Right cardiac atrium (tissue), 5 donors: Measurements from ENCODE around the gene ADAMTSL1. TPM values are rescaled to one million over a fixed set of nuclear protein-coding genes. Genes with fewer than 3 reads are reported as not detected.
A peak's percentile ranks its signal among the peaks of the same experiment; 100 is the strongest.
"Not testable (repeated sequence)": the region's sequence is repeated elsewhere in the genome, so short reads cannot be mapped to it uniquely, and the experiment has no call there.

ENCODE experiments used
- ATAC-seq, 2 donors: fragments of 200-7000 bp; cut with Tn5 transposase; one replicate each; pipeline versions ENCODE4 v1.8.0 to v1.9.1; 2020; ENCODE audit warnings: moderate library complexity in 2 of 2, mild to moderate bottlenecking in 1 of 2
- DNase-seq, 3 donors: peaks; one replicate each; pipeline ENCODE4 v3.0.0-alpha.2; 2020
- H3K27ac ChIP-seq: one replicate; pipeline ENCODE4 v1.5.1; 2013; ENCODE audit warnings: mild to moderate bottlenecking, low read length, control low read depth, moderate library complexity
- H3K27me3 ChIP-seq: one replicate; pipeline ENCODE4 v1.6.1; 2013; ENCODE audit not compliant: control insufficient read depth, insufficient read depth
- H3K4me1 ChIP-seq: one replicate; pipeline ENCODE4 v1.6.1; 2013; ENCODE audit warnings: low read length; ENCODE audit not compliant: control insufficient read depth, insufficient read depth
- H3K4me3 ChIP-seq: one replicate; pipeline ENCODE4 v1.5.1; 2013; ENCODE audit warnings: low read length, control low read depth
- H3K9me3 ChIP-seq: one replicate; pipeline ENCODE4 v1.6.1; 2013; ENCODE audit warnings: low read length; ENCODE audit not compliant: control insufficient read depth
- WGBS: extraction: QIAGEN DNeasy Blood & Tissue Kit; methylation state at CpG from one replicate; pipeline ENCODE4 v1.1.7; 2013; 5-methylcytosine and 5-hydroxymethylcytosine counted together
- intact Hi-C, 4 donors: fragments of 100-400 bp; cut with DNase I; formaldehyde crosslinking; loops; one replicate each; pipeline versions ENCODE4 v1.11.0 to v1.14.0; 2022 to 2023
- polyA plus RNA-seq: library from polyadenylated mRNA; stranded (reverse); fragments of 200-250 nt; gene quantifications from one replicate; pipeline ENCODE4 v1.2.3, GENCODE V29; 2013
- total RNA-seq, 4 donors: library from RNA; stranded (reverse); fragmentation: NEBNext Ultra II Directional; extraction: Animal tissue kit (Norgen Biotek cat#: 25700); gene quantifications; one replicate each; pipeline ENCODE4 v1.2.1, GENCODE V29; 2021
- donor health status: healthy with polysubstance abuse.
- donor health status: DM: no; HTN: yes; CAD: no.
- donor health status: DM: no; HTN: no; CAD: no.
- donor health status: DM: no; HTN: yes; CAD: no; lungs with severe emphysema.
- donor health status: DM: yes; HTN: yes; CAD: no.

Gene ADAMTSL1
- total and polyA plus RNA-seq, 5 donors = 1.2 to 5.0 (median 3.0) TPM

DNA sequence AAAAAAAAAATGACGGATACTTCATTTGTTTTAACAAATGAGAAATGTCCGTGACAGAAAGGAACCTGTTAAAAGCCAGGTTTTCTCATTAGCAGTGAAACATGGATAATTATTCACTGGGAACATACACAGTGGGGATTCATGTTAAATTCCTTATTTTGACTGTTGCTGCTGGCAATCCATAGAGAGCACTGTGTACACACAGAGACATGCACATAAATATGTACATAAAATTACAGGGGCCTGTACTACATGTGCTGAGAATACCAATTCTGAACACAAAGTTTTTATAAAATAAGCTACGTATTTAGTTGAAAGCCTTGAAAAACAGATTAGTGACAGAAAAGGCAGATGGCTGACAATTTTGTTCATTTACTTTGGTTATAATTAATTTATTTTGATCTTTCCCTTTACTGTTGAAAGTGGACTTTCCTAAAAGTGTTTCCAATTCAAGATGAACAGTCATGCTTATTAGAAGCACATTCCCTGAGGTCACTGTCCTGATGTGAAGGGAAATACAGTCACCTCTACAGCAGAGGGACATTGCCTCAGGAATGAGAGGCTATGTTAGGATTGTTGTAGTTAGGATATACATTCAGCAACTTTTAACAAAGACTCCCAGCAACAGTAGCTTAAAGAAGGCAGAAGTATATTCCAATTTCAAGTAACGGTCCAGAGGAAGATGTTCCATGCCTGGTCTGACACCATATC lies 392.3 kb downstream of the ADAMTSL1 start:
- 90% methylated on average over 4 of the region's 4 CpGs for WGBS

DNA sequence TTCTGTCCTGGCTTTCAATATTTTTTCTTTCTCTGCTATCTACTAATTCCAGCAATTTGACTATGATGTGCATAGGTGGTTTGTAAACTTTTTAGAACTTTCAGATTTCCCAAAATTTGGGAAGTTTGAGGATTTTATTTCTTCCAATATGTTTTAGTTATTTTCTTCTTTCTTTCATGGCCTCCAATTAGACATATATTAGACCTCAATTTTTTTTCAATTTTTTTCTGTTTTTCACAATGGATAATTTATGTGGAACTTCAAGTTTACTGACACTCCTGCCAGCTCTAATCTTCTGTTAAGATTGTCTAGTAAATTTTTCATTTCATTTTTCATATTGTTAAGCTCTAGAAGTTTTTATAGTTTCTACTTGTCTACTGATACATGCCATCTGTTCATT lies 395.8 kb downstream of the ADAMTSL1 start:
- H3K9me3 ChIP-seq = no peaks in the 10 kb centered on the region
- intact Hi-C loops = loop anchor here in 1 of 4 donors (10.0 kb wide), 1 partner anchor 105 kb away; no protein-coding TSS in a partner anchor
- no peaks in the 10 kb centered on the region for H3K27me3 ChIP-seq
- H3K4me1 ChIP-seq = no peaks in the 10 kb centered on the region
- H3K4me3 ChIP-seq = no peak overlapping the region
- no peak for DNase-seq
- no peak overlapping the region for H3K27ac ChIP-seq
- ATAC-seq = no peak

More for the DNA sequence above, 392.3 kb downstream of the ADAMTSL1 start:
- ATAC-seq = no peak
- Histone ChIP-seq H3K4me3 (no peak overlapping the region), H3K27ac (no peak overlapping the region), H3K9me3 (no peaks in the 10 kb centered on the region), H3K27me3 (no peaks in the 10 kb centered on the region), H3K4me1 (peaks cover 2% of the 10 kb centered on the region)
- intact Hi-C loops = loop anchor here in 1 of 4 donors (10.0 kb wide), 1 partner anchor 109 kb away; no protein-coding TSS in a partner anchor
- no peak for DNase-seq

DNA sequence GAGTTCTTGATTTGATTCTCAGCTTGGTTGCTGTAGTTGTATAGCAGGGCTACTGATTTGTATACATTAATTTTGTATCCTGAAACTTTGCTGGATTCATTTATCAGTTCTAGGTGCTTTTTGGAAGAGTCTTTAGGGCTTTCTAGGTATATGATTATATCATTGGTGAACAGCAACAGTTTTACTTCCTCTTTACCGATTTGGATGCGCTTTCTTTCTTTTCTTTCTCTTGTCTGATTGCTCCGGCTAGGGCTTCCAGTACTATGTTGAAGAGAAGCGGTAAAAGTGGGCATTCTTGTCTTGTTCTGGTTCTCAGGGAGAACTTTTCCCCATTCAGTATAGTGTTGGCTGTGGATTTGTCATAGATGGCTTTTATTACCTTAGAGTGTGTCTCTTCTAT lies 400.1 kb downstream of the ADAMTSL1 start:
- Histone ChIP-seq H3K27ac (no peak overlapping the region), H3K27me3 (no peaks in the 10 kb centered on the region), H3K4me3 (no peak overlapping the region), H3K9me3 (no peaks in the 10 kb centered on the region), H3K4me1 (no peaks in the 10 kb centered on the region)
- 95% methylated on average over 4 of the region's 4 CpGs for WGBS
- intact Hi-C loops = no loop called here
- DNase-seq = no peak
- ATAC-seq = no peak

DNA sequence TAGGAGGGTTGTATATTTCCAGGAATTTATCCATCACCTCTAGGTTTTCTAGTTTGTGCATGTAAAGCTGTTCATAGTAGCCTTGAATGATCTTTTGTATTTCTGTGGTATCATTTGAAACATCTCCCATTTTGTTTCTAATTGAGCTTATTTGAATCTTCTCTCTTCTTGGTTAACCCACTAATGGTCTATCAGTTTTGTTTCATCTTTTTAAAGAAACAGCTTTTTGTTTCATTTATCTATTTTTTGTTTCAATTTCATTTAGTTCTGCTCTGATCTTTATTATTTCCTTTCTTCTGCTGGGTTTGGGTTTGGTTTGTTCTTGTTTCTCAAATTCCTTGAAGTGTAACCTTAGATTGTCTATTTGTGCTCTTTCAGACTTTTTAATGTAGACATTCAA lies 401.0 kb downstream of the ADAMTSL1 start:
- H3K27me3 ChIP-seq, DNase-seq, H3K9me3 ChIP-seq, intact Hi-C loops, ATAC-seq, H3K4me1 ChIP-seq, H3K27ac ChIP-seq, H3K4me3 ChIP-seq: not testable (repeated sequence)

DNA sequence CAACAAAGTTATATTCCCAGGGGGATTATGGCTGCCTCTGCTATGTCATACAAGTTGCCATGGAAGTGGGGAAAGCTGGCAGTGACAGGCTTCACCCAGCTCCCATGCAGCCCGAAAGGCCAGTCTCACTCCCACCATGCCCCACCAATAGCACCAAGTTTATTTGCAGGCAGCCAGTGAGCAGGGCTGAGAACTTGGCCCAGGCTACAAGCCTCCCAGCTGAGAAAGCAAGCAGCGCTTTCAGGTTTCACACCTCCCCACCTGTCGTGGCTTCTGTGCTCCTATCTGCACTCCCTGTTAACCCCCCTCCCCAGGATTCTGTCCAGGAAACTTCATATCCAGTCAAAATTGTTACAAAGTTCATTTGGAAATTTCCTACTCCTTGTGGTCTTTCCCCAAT lies 404.0 kb downstream of the ADAMTSL1 start:
- ATAC-seq (no peak), DNase-seq (no peak)
- intact Hi-C loops = no loop called here
- Histone ChIP-seq H3K4me1 (no peaks in the 10 kb centered on the region), H3K4me3 (no peak overlapping the region), H3K27me3 (no peaks in the 10 kb centered on the region), H3K27ac (no peak overlapping the region), H3K9me3 (no peaks in the 10 kb centered on the region)
- WGBS = 91% methylated on average over 3 of the region's 3 CpGs

DNA sequence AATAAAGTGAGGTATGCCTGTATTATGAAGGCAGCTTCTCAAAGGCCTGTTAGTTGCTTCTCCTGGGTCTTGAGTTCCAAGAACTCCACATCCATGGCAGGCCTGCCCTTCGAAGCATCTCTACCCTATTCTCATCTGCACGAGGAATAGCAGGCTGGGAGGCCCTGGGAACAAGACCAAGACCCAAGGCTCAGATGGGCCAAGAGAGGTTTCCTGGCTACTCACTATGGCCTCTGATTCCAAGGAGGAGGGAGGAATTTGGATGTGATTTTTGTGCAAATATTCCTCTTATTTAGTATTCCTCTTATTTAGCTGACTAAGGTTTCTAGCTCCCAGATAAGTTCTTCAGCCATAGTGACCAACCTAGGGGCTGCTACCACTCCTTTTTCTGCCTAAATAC lies 407.8 kb downstream of the ADAMTSL1 start:
- no peak overlapping the region for H3K27ac ChIP-seq
- peak in 1 of 2 donors; percentile 76 for ATAC-seq
- H3K4me3 ChIP-seq = no peak overlapping the region
- H3K4me1 ChIP-seq = no peaks in the 10 kb centered on the region
- no peaks in the 10 kb centered on the region for H3K27me3 ChIP-seq
- WGBS = 58% methylated on average over 2 of the region's 2 CpGs
- no peak for DNase-seq
- no peaks in the 10 kb centered on the region for H3K9me3 ChIP-seq
- intact Hi-C loops = no loop called here

DNA sequence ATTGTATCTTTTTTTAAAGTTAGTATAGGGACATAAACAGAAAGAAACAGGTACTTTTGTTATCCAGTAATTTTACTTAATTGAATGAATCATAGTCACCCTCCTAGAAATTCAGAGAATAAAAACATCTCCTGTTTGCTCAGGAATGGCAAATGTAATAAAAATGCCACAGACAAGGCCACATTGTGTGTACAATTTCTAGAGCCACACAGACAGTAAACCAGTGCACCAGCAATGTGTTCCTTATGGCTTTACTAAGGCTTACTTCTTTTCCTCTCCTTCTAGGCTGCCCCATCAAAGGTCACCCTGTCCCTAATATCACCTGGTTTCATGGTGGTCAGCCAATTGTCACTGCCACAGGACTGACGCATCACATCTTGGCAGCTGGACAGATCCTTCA lies 413.6 kb downstream of the ADAMTSL1 start:
- intact Hi-C loops = no loop called here
- Histone ChIP-seq H3K4me3 (no peak overlapping the region), H3K27ac (no peak overlapping the region), H3K27me3 (no peaks in the 10 kb centered on the region), H3K9me3 (no peaks in the 10 kb centered on the region), H3K4me1 (no peaks in the 10 kb centered on the region)
- 94% methylated on average over 1 of the region's 1 CpG for WGBS
- DNase-seq = no peak
- ATAC-seq = no peak

DNA sequence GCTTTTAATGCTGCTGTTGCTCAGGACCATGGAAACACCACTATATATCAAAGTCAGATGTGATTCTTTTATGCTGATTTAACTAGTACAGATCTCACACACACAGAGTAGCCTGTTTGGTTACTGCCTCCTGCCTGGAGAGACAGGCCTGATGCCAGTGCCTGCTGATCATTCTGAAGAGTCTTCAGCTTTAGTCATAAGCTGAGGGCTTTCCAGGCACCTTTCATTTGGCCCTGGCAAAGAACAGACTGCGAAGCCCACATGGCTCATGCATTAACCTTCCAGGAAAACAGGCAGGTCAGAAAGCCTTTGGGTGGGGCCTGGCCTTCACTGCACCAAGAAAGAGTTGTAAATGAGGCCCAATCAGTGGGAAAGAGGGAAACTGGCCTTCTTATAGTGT lies 414.3 kb downstream of the ADAMTSL1 start:
- intact Hi-C loops = no loop called here
- ATAC-seq = no peak
- no peak for DNase-seq

DNA sequence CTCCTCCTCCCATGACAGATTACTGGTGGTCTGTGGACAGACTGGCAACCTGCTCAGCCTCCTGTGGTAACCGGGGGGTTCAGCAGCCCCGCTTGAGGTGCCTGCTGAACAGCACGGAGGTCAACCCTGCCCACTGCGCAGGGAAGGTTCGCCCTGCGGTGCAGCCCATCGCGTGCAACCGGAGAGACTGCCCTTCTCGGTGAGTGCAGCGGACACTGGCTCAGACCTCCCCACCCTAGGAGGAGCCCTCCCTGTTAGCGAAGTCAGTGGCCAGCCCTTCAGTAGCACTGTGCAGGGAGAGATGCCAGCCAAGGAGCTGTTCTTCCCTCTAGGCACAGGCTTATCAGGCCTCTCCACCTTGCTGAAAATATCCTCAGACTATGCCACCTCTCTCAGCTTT lies 415.6 kb downstream of the ADAMTSL1 start:
- no peaks in the 10 kb centered on the region for H3K9me3 ChIP-seq
- H3K27ac ChIP-seq = no peak overlapping the region
- no peaks in the 10 kb centered on the region for H3K27me3 ChIP-seq
- no peak overlapping the region for H3K4me3 ChIP-seq
- H3K4me1 ChIP-seq = no peaks in the 10 kb centered on the region
- DNase-seq (no peak), ATAC-seq (no peak)
- intact Hi-C loops = no loop called here
- 94% methylated on average over 12 of the region's 12 CpGs for WGBS

More for the DNA sequence above, 414.3 kb downstream of the ADAMTSL1 start:
- Histone ChIP-seq H3K27me3 (no peaks in the 10 kb centered on the region), H3K4me1 (no peaks in the 10 kb centered on the region), H3K27ac (no peak overlapping the region), H3K4me3 (no peak overlapping the region), H3K9me3 (no peaks in the 10 kb centered on the region)
- WGBS = 82% methylated on average over 1 of the region's 1 CpG

DNA sequence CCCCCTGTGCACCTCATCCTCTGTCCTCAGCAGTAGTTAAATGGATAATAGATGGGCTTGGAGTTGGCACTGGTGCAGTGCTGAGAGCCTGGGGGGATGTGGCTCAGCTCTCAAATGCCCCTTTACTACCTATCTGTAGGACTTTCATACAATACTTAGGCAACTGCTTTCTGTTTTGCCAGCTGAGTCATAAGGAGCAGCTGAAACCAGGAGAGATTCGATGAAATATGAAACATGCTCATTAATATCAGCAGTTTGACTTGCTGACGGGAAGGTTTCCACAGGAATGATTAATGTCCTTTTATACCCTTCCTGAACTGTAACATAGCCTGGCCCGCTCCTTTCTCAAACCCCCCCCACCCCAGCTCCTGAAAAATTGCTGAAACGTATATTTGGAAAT lies 416.4 kb downstream of the ADAMTSL1 start:
- Histone ChIP-seq H3K4me1 (no peaks in the 10 kb centered on the region), H3K27me3 (no peaks in the 10 kb centered on the region), H3K4me3 (no peak overlapping the region), H3K27ac (no peak overlapping the region), H3K9me3 (no peaks in the 10 kb centered on the region)
- ATAC-seq (no peak), DNase-seq (no peak)
- WGBS = 65% methylated on average over 4 of the region's 4 CpGs
- intact Hi-C loops = no loop called here

DNA sequence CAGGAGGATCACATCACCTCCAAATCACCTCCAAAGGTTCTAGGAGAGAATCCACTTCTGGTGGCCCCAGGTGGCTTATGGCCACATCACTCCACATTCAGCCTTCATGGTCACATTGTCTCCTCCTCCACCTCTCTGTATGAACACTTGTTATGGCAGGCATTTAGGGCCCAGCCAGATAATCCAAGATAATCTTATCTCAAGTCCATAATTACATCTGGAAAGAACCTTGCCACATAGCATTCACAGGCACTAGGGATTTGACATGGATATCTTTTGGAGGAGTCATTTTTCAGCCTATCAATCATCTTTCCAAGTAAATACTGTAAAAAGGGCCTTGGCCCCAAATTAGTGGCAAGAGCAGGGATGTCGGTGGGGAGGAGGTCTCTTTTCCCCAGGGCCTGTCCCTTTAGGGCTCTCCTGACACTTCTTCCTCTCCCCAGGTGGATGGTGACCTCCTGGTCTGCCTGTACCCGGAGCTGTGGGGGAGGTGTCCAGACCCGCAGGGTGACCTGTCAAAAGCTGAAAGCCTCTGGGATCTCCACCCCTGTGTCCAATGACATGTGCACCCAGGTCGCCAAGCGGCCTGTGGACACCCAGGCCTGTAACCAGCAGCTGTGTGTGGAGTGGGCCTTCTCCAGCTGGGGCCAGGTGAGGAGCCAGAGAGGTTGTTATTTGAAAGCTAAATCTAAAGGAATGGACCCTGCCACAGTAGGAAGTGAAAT lies 418.2 kb downstream of the ADAMTSL1 start:
- H3K9me3 ChIP-seq = peaks cover 5% of the 10 kb centered on the region
- ATAC-seq (no peak), DNase-seq (no peak)
- intact Hi-C loops = no loop called here
- 96% methylated on average over 5 of the region's 5 CpGs for WGBS
- no peaks in the 10 kb centered on the region for H3K4me1 ChIP-seq
- no peak overlapping the region for H3K27ac ChIP-seq
- no peak overlapping the region for H3K4me3 ChIP-seq
- no peaks in the 10 kb centered on the region for H3K27me3 ChIP-seq
